GM23338 (cell line): Measurements from ENCODE around the gene ZCWPW2. TPM values are rescaled to one million over a fixed set of nuclear protein-coding genes. Genes with fewer than 3 reads are reported as not detected.

Experiments
- ATAC-seq: fragments of 200-7000 bp; cut with Tn5 transposase; 3 replicates; pipeline ENCODE4 v1.9.1; 2020
- DNase-seq: peaks from one replicate; pipeline ENCODE4 v3.0.0-alpha.2; 2015; ENCODE audit warnings: low spot score
- H2AFZ ChIP-seq: fragments of 200-600 bp; sonication (generic); 2 replicates; pipeline ENCODE4 v1.8.0; 2016; ENCODE audit warnings: antibody characterized with exemption, mild to moderate bottlenecking, moderate library complexity
- H3F3A ChIP-seq: fragments of 200-600 bp; sonication (generic); replicated peaks from 2 replicates; pipeline ENCODE4 v1.8.0; 2017; ENCODE audit warnings: antibody characterized with exemption, mixed run types, low read depth
- H3K27ac ChIP-seq: fragments of 200-600 bp; sonication (generic); 2 replicates; pipeline ENCODE4 v1.6.1; 2016; ENCODE audit warnings: low read depth
- H3K27me3 ChIP-seq: fragments of 200-600 bp; sonication (generic); 2 replicates; pipeline ENCODE4 v1.8.0; 2016; ENCODE audit warnings: mild to moderate bottlenecking, mixed run types, moderate library complexity; ENCODE audit not compliant: insufficient read depth
- H3K36me3 ChIP-seq: fragments of 200-600 bp; sonication (generic); 2 replicates; pipeline ENCODE4 v1.8.0; 2016; ENCODE audit warnings: mild to moderate bottlenecking; ENCODE audit not compliant: insufficient read depth
- H3K4me1 ChIP-seq: fragments of 200-600 bp; sonication (generic); 2 replicates; pipeline ENCODE4 v1.8.0; 2016; ENCODE audit warnings: mild to moderate bottlenecking, moderate library complexity; ENCODE audit not compliant: insufficient read depth
- H3K4me2 ChIP-seq: fragments of 200-600 bp; sonication (generic); 2 replicates; pipeline ENCODE4 v1.7.1; 2017; ENCODE audit warnings: mixed run types
- H3K4me3 ChIP-seq: fragments of 200-600 bp; sonication (generic); 2 replicates; pipeline ENCODE4 v1.6.1; 2016; ENCODE audit warnings: mixed run types
- H3K79me2 ChIP-seq: fragments of 200-600 bp; sonication (generic); replicated peaks from 2 replicates; pipeline ENCODE4 v1.8.0; 2017; ENCODE audit warnings: mild to moderate bottlenecking; ENCODE audit not compliant: insufficient read depth
- H3K9me2 ChIP-seq: fragments of 200-600 bp; sonication (generic); 2 replicates; pipeline ENCODE4 v1.8.0; 2017; ENCODE audit not compliant: insufficient read depth
- H4K20me1 ChIP-seq: fragments of 200-600 bp; sonication (generic); replicated peaks from 2 replicates; pipeline ENCODE4 v1.8.0; 2017; ENCODE audit warnings: mild to moderate bottlenecking; ENCODE audit not compliant: insufficient read depth
- H3K27ac Mint-ChIP-seq: 2 replicates; pipeline ENCODE4 v1.8.0; 2020; ENCODE audit warnings: inconsistent platforms, mild to moderate bottlenecking, moderate library complexity, mixed read lengths
- H3K27me3 Mint-ChIP-seq: 3 replicates; pipeline ENCODE4 v1.8.0; 2022; ENCODE audit warnings: low read depth, mild to moderate bottlenecking, moderate library complexity, mixed read lengths, inconsistent platforms; ENCODE audit not compliant: insufficient read depth, poor library complexity
- H3K36me3 Mint-ChIP-seq: 3 replicates; pipeline ENCODE4 v1.8.0; 2021; ENCODE audit warnings: low read depth, mild to moderate bottlenecking, inconsistent platforms, moderate library complexity, mixed read lengths
- H3K4me1 Mint-ChIP-seq: 3 replicates; pipeline ENCODE4 v1.8.0; 2020; ENCODE audit warnings: mild to moderate bottlenecking, inconsistent platforms, mixed read lengths
- H3K4me3 Mint-ChIP-seq: 3 replicates; pipeline ENCODE4 v1.8.0; 2021; ENCODE audit warnings: moderate library complexity, mild to moderate bottlenecking, inconsistent platforms, mixed read lengths
- H3K9me3 Mint-ChIP-seq: 3 replicates; pipeline ENCODE4 v1.8.0; 2020; ENCODE audit warnings: moderate library complexity, mild to moderate bottlenecking, inconsistent platforms, mixed read lengths
- CREB1 ChIP-seq: fragments of 250-450 bp; sonication (Bioruptor Pico); IDR thresholded peaks from 2 replicates; pipeline ENCODE4 v1.5.0; 2020; ENCODE audit warnings: low read depth, mild to moderate bottlenecking, moderate library complexity
- EZH2 ChIP-seq: fragments of 200-600 bp; sonication (generic); IDR thresholded peaks from one replicate; pipeline ENCODE4 v1.8.0; 2017; ENCODE audit warnings: antibody characterized with exemption, mild to moderate bottlenecking, low read depth; ENCODE audit not compliant: unreplicated experiment
- EZH2phosphoT487 ChIP-seq: fragments of 200-600 bp; sonication (generic); IDR thresholded peaks from one replicate; pipeline ENCODE4 v1.8.1; 2018; ENCODE audit warnings: antibody characterized with exemption; ENCODE audit not compliant: unreplicated experiment
- JUNB ChIP-seq: IDR thresholded peaks from one replicate; pipeline ENCODE4 v1.6.1; 2016; ENCODE audit warnings: antibody characterized with exemption; ENCODE audit not compliant: unreplicated experiment
- NANOG ChIP-seq: IDR thresholded peaks from 2 replicates; pipeline ENCODE4 v1.6.1; 2016; ENCODE audit warnings: antibody characterized with exemption, borderline replicate concordance
- POLR2AphosphoS5 ChIP-seq: IDR thresholded peaks from 2 replicates; pipeline ENCODE4 v1.6.1; 2016; ENCODE audit warnings: antibody characterized with exemption, low read depth
- STAT1 ChIP-seq: IDR thresholded peaks from one replicate; pipeline ENCODE4 v1.6.1; 2016; ENCODE audit warnings: antibody characterized with exemption; ENCODE audit not compliant: unreplicated experiment
- ZNF114 ChIP-seq: fragments of 250-450 bp; sonication (Bioruptor Pico); IDR thresholded peaks from 2 replicates; pipeline ENCODE4 v1.5.0; 2020; ENCODE audit warnings: mild to moderate bottlenecking, moderate library complexity
- ZNF331 ChIP-seq: fragments of 250-450 bp; sonication (Bioruptor Pico); IDR thresholded peaks from 2 replicates; pipeline ENCODE4 v1.5.0; 2020; ENCODE audit warnings: low read depth, mild to moderate bottlenecking, moderate library complexity
- polyA plus RNA-seq: library from polyadenylated mRNA; unstranded; fragments of >200 nt; fragmentation: Nextera tagmentation; extraction: Ambion mirVana; gene quantifications from 2 replicates; pipeline ENCODE4 v1.2.1, GENCODE V29; 2016
- total RNA-seq: library from RNA; depleted of rRNA; stranded (reverse); fragments of >200 nt; shearing (Covaris generic); gene quantifications from 2 replicates; pipeline ENCODE4 v1.2.3, GENCODE V29; 2014
- TF ChIP-seq, protein P1 (sequence below): IDR thresholded peaks from 2 replicates; pipeline ENCODE4 v1.6.1; 2016; ENCODE audit warnings: antibody characterized with exemption
- TF ChIP-seq, protein P2 (sequence below), 2 experiments: fragments of 200-600 bp in 1 of 2; sonication (generic) in 1 of 2; conservative IDR thresholded peaks; 2 replicates each; pipeline versions ENCODE4 v1.5.1 to v1.6.1; 2016 to 2017; ENCODE audit warnings: antibody characterized with exemption in 2 of 2, low read depth in 2 of 2, mild to moderate bottlenecking in 2 of 2, moderate library complexity in 1 of 2
- TF ChIP-seq, protein P3 (sequence below): IDR thresholded peaks from one replicate; pipeline ENCODE4 v1.6.1; 2018; ENCODE audit warnings: antibody characterized with exemption; ENCODE audit not compliant: unreplicated experiment
- TF ChIP-seq, protein P4 (sequence below): fragments of 250-450 bp; sonication (Bioruptor Pico); IDR thresholded peaks from 2 replicates; pipeline ENCODE4 v1.5.0; 2020; ENCODE audit warnings: mild to moderate bottlenecking, moderate library complexity

The ZCWPW2 gene
- total and polyA plus RNA-seq, 2 experiments from 2014 or later = 0.55 TPM; not detected in 1

- H3K4me3 Mint-ChIP-seq = no peak overlapping the region
- H3K4me3 ChIP-seq = no peak overlapping the region
- no peak overlapping the region for H3K27ac Mint-ChIP-seq
- no peaks in the 10 kb centered on the region for H3K4me1 ChIP-seq
- no peak overlapping the region for H3K4me2 ChIP-seq
- DNase-seq (no peak), ATAC-seq (no peak)
- H2AFZ ChIP-seq = no peak overlapping the region
- no peaks in the 10 kb centered on the region for H3K36me3 ChIP-seq
- TF ChIP-seq, protein P1, sequence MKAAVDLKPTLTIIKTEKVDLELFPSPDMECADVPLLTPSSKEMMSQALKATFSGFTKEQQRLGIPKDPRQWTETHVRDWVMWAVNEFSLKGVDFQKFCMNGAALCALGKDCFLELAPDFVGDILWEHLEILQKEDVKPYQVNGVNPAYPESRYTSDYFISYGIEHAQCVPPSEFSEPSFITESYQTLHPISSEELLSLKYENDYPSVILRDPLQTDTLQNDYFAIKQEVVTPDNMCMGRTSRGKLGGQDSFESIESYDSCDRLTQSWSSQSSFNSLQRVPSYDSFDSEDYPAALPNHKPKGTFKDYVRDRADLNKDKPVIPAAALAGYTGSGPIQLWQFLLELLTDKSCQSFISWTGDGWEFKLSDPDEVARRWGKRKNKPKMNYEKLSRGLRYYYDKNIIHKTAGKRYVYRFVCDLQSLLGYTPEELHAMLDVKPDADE = no peak
- no peak for TF ChIP-seq STAT1
- TF ChIP-seq NANOG = no peak
- TF ChIP-seq ZNF114 = no peak
- no peak for TF ChIP-seq EZH2phosphoT487
- TF ChIP-seq JUNB = no peak
- TF ChIP-seq, protein P2, sequence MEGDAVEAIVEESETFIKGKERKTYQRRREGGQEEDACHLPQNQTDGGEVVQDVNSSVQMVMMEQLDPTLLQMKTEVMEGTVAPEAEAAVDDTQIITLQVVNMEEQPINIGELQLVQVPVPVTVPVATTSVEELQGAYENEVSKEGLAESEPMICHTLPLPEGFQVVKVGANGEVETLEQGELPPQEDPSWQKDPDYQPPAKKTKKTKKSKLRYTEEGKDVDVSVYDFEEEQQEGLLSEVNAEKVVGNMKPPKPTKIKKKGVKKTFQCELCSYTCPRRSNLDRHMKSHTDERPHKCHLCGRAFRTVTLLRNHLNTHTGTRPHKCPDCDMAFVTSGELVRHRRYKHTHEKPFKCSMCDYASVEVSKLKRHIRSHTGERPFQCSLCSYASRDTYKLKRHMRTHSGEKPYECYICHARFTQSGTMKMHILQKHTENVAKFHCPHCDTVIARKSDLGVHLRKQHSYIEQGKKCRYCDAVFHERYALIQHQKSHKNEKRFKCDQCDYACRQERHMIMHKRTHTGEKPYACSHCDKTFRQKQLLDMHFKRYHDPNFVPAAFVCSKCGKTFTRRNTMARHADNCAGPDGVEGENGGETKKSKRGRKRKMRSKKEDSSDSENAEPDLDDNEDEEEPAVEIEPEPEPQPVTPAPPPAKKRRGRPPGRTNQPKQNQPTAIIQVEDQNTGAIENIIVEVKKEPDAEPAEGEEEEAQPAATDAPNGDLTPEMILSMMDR (conservative IDR thresholded peaks at IDR 0.05; ENCODE audit: low read depth in 2 of 2) = no peak
- TF ChIP-seq, protein P3, sequence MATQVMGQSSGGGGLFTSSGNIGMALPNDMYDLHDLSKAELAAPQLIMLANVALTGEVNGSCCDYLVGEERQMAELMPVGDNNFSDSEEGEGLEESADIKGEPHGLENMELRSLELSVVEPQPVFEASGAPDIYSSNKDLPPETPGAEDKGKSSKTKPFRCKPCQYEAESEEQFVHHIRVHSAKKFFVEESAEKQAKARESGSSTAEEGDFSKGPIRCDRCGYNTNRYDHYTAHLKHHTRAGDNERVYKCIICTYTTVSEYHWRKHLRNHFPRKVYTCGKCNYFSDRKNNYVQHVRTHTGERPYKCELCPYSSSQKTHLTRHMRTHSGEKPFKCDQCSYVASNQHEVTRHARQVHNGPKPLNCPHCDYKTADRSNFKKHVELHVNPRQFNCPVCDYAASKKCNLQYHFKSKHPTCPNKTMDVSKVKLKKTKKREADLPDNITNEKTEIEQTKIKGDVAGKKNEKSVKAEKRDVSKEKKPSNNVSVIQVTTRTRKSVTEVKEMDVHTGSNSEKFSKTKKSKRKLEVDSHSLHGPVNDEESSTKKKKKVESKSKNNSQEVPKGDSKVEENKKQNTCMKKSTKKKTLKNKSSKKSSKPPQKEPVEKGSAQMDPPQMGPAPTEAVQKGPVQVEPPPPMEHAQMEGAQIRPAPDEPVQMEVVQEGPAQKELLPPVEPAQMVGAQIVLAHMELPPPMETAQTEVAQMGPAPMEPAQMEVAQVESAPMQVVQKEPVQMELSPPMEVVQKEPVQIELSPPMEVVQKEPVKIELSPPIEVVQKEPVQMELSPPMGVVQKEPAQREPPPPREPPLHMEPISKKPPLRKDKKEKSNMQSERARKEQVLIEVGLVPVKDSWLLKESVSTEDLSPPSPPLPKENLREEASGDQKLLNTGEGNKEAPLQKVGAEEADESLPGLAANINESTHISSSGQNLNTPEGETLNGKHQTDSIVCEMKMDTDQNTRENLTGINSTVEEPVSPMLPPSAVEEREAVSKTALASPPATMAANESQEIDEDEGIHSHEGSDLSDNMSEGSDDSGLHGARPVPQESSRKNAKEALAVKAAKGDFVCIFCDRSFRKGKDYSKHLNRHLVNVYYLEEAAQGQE = no peak
- TF ChIP-seq, protein P4, sequence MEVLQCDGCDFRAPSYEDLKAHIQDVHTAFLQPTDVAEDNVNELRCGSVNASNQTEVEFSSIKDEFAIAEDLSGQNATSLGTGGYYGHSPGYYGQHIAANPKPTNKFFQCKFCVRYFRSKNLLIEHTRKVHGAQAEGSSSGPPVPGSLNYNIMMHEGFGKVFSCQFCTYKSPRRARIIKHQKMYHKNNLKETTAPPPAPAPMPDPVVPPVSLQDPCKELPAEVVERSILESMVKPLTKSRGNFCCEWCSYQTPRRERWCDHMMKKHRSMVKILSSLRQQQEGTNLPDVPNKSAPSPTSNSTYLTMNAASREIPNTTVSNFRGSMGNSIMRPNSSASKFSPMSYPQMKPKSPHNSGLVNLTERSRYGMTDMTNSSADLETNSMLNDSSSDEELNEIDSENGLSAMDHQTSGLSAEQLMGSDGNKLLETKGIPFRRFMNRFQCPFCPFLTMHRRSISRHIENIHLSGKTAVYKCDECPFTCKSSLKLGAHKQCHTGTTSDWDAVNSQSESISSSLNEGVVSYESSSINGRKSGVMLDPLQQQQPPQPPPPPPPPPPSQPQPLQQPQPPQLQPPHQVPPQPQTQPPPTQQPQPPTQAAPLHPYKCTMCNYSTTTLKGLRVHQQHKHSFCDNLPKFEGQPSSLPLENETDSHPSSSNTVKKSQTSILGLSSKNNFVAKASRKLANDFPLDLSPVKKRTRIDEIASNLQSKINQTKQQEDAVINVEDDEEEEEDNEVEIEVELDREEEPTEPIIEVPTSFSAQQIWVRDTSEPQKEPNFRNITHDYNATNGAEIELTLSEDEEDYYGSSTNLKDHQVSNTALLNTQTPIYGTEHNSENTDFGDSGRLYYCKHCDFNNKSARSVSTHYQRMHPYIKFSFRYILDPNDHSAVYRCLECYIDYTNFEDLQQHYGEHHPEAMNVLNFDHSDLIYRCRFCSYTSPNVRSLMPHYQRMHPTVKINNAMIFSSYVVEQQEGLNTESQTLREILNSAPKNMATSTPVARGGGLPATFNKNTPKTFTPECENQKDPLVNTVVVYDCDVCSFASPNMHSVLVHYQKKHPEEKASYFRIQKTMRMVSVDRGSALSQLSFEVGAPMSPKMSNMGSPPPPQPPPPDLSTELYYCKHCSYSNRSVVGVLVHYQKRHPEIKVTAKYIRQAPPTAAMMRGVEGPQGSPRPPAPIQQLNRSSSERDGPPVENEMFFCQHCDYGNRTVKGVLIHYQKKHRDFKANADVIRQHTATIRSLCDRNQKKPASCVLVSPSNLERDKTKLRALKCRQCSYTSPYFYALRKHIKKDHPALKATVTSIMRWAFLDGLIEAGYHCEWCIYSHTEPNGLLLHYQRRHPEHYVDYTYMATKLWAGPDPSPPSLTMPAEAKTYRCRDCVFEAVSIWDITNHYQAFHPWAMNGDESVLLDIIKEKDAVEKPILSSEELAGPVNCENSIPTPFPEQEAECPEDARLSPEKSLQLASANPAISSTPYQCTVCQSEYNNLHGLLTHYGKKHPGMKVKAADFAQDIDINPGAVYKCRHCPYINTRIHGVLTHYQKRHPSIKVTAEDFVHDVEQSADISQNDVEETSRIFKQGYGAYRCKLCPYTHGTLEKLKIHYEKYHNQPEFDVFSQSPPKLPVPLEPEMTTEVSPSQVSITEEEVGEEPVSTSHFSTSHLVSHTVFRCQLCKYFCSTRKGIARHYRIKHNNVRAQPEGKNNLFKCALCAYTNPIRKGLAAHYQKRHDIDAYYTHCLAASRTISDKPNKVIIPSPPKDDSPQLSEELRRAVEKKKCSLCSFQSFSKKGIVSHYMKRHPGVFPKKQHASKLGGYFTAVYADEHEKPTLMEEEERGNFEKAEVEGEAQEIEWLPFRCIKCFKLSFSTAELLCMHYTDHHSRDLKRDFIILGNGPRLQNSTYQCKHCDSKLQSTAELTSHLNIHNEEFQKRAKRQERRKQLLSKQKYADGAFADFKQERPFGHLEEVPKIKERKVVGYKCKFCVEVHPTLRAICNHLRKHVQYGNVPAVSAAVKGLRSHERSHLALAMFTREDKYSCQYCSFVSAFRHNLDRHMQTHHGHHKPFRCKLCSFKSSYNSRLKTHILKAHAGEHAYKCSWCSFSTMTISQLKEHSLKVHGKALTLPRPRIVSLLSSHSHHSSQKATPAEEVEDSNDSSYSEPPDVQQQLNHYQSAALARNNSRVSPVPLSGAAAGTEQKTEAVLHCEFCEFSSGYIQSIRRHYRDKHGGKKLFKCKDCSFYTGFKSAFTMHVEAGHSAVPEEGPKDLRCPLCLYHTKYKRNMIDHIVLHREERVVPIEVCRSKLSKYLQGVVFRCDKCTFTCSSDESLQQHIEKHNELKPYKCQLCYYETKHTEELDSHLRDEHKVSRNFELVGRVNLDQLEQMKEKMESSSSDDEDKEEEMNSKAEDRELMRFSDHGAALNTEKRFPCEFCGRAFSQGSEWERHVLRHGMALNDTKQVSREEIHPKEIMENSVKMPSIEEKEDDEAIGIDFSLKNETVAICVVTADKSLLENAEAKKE (CRISPR knock-in tag) = no peak
- no peak for TF ChIP-seq CREB1 (CRISPR knock-in tag)
- no peak for TF ChIP-seq ZNF331 (CRISPR knock-in tag)
- TF ChIP-seq EZH2 = no peak
- TF ChIP-seq POLR2AphosphoS5 = no peak
- no peak overlapping the region for H3K27ac ChIP-seq
- no peaks in the 10 kb centered on the region for H3K9me2 ChIP-seq
- peaks cover 3% of the 10 kb centered on the region; the same call in 1 of the 3 replicates for H3K4me1 Mint-ChIP-seq
- H3K9me3 Mint-ChIP-seq = no peaks in the 10 kb centered on the region
- H3K79me2 ChIP-seq = no peaks in the 10 kb centered on the region
- H3F3A ChIP-seq = no peaks in the 10 kb centered on the region
- no peaks in the 10 kb centered on the region for H4K20me1 ChIP-seq
- H3K27me3 ChIP-seq = no peaks in the 10 kb centered on the region
- no peaks in the 10 kb centered on the region for H3K27me3 Mint-ChIP-seq
- no peaks in the 10 kb centered on the region for H3K36me3 Mint-ChIP-seq
Measured at GRCh38 chr3:28485164-28485563, 136.6 kb downstream of the ZCWPW2 start.
